ENCODE data around the gene MED16. TPM values are rescaled to one million over a fixed set of nuclear protein-coding genes. Genes with fewer than 3 reads are reported as not detected.

Gene MED16
- polyA plus RNA-seq, 3 donors, result 20.7 to 37.4 (median 32.8) TPM

DNA sequence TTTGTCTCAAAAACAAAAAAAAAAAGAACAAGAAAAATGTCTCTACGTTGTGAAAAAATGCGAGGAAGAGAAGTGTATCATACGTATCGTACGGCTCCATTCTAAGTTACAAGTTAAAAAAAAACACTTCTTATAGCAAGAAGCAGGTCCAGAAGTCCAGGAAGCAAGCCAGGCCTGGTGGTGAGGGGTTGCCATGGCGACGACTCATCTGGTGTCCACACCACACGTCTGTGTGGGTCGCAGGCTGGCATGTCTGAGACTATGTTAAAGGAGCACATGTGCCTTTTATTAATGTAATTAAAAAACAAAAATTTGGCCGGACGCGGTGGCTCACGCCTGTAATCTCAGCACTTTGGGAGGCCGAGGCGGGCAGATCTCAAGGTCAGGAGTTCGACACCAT, 5.9 kb downstream of the MED16 start:
- DNase-seq, result peak in 1 of 3 donors; percentile 18
- peaks cover 3 to 5% of the 10 kb centered on the region in 2 donors for H3K4me1 ChIP-seq (ENCODE audit: control insufficient read depth in 1 of 2, insufficient read depth in 2 of 2, low read length in 2 of 2)
- H3K36me3 ChIP-seq (replicated peaks in 1 of 2; ENCODE audit: control insufficient read depth in 1 of 2, insufficient read depth in 2 of 2, low read length in 2 of 2), result peaks cover 44 to 73% of the 10 kb centered on the region in 2 donors
- Mint-ChIP-seq H3K27me3 (ENCODE audit: low read depth in 3 of 3) (no peaks in the 10 kb centered on the region), H3K36me3 (peaks cover 43 to 88% of the 10 kb centered on the region in 2 donors), H3K27ac (no peak overlapping the region), H3K4me3 (no peak overlapping the region), H3K9me3 (peaks cover 0 to 2% (median 0%) of the 10 kb centered on the region in 7 donors), H3K4me1 (peaks cover 9% of the 10 kb centered on the region)
- peaks cover 8% of the 10 kb centered on the region for H3K79me2 ChIP-seq (ENCODE audit: insufficient read depth, low read length)
- H3K27ac ChIP-seq (ENCODE audit: low read depth in 1 of 2, low read length in 2 of 2), result no peak overlapping the region
- H3K9me3 ChIP-seq (replicated peaks in 1 of 2; ENCODE audit: control insufficient read depth in 1 of 2, insufficient read depth in 1 of 2, low read length in 2 of 2), result no peaks in the 10 kb centered on the region
- H3K27me3 ChIP-seq (ENCODE audit: control insufficient read depth in 2 of 2, insufficient read depth in 2 of 2, low read length in 2 of 2), result no peaks in the 10 kb centered on the region
- no peak overlapping the region for H3K4me3 ChIP-seq (replicated peaks in 1 of 3; ENCODE audit: low read depth in 2 of 3, low read length in 3 of 3)
- intact Hi-C loops (cut with micrococcal nuclease), result no loop called here
- no peak overlapping the region for H3K4me2 ChIP-seq (replicated peaks; ENCODE audit: extremely low read depth, low read length, poor library complexity, severe bottlenecking)
- TF ChIP-seq CTCF (IDR thresholded peaks at IDR 0.05), result no peak
- WGBS (ENCODE audit: insufficient coverage), result 100% methylated on average over 3 of the region's 16 CpGs
- H4K20me1 ChIP-seq (ENCODE audit: insufficient read depth, low read length), result peaks cover 16% of the 10 kb centered on the region
- H2AFZ ChIP-seq (ENCODE audit: insufficient read depth, low read depth, low read length, poor library complexity, severe bottlenecking), result no peak overlapping the region
- H3K9ac ChIP-seq (ENCODE audit: insufficient read depth, low read length, poor library complexity, severe bottlenecking), result no peak overlapping the region

GRCh38 chr19:885536-886224, 7.3 kb downstream of the MED16 start:
- Histone ChIP-seq H3K4me3 (replicated peaks in 1 of 3; ENCODE audit: low read depth in 2 of 3, low read length in 3 of 3) (no peak overlapping the region), H3K79me2 (ENCODE audit: insufficient read depth, low read length) (no peaks in the 10 kb centered on the region), H3K27me3 (ENCODE audit: control insufficient read depth in 2 of 2, insufficient read depth in 2 of 2, low read length in 2 of 2) (no peaks in the 10 kb centered on the region), H3K9me3 (replicated peaks in 1 of 2; ENCODE audit: control insufficient read depth in 1 of 2, insufficient read depth in 1 of 2, low read length in 2 of 2) (no peaks in the 10 kb centered on the region), H3K36me3 (replicated peaks in 1 of 2; ENCODE audit: control insufficient read depth in 1 of 2, insufficient read depth in 2 of 2, low read length in 2 of 2) (peaks cover 56 to 86% of the 10 kb centered on the region in 2 donors), H4K20me1 (ENCODE audit: insufficient read depth, low read length) (peaks cover 16% of the 10 kb centered on the region), H3K4me1 (ENCODE audit: control insufficient read depth in 1 of 2, insufficient read depth in 2 of 2, low read length in 2 of 2) (peaks cover 0 to 3% of the 10 kb centered on the region in 2 donors), H3K4me2 (replicated peaks; ENCODE audit: extremely low read depth, low read length, poor library complexity, severe bottlenecking) (no peak overlapping the region), H2AFZ (ENCODE audit: insufficient read depth, low read depth, low read length, poor library complexity, severe bottlenecking) (no peak overlapping the region), H3K9ac (ENCODE audit: insufficient read depth, low read length, poor library complexity, severe bottlenecking) (no peak overlapping the region), H3K27ac (ENCODE audit: low read depth in 1 of 2, low read length in 2 of 2) (no peak overlapping the region)
- Mint-ChIP-seq H3K4me3 (no peak overlapping the region), H3K27ac (no peak overlapping the region), H3K4me1 (peaks cover 8% of the 10 kb centered on the region), H3K9me3 (peaks cover 0 to 3% (median 0%) of the 10 kb centered on the region in 7 donors), H3K27me3 (ENCODE audit: low read depth in 3 of 3) (no peaks in the 10 kb centered on the region), H3K36me3 (peaks cover 57 to 98% of the 10 kb centered on the region in 2 donors)
- no peak for TF ChIP-seq CTCF (IDR thresholded peaks at IDR 0.05)
- intact Hi-C loops (cut with micrococcal nuclease), result no loop called here
- no peak for DNase-seq
- 96% methylated on average over 60 of the region's 64 CpGs for whole genome bisulfite sequencing (ENCODE audit: insufficient coverage)
